HFFc6 (cell line): ENCODE data around the gene ERICH6. TPM values are rescaled to one million over a fixed set of nuclear protein-coding genes. Genes with fewer than 3 reads are reported as not detected.

Experiments used
- DNase-seq: peaks from one replicate; pipeline ENCODE4 v3.0.0-alpha.2; 2018
- H3K27ac Mint-ChIP-seq: 2 replicates; pipeline ENCODE4 v1.8.0; 2020; ENCODE audit warnings: mild to moderate bottlenecking, mixed read lengths
- H3K27me3 Mint-ChIP-seq: 2 replicates; pipeline ENCODE4 v1.8.0; 2021; ENCODE audit warnings: mild to moderate bottlenecking, moderate library complexity, mixed read lengths; ENCODE audit not compliant: insufficient read depth
- H3K36me3 Mint-ChIP-seq: 2 replicates; pipeline ENCODE4 v1.8.0; 2021; ENCODE audit warnings: low read depth, mixed read lengths
- H3K4me1 Mint-ChIP-seq: 2 replicates; pipeline ENCODE4 v1.8.0; 2020; ENCODE audit warnings: low read depth, mixed read lengths
- H3K4me3 Mint-ChIP-seq: 2 replicates; pipeline ENCODE4 v1.8.0; 2020; ENCODE audit warnings: mild to moderate bottlenecking, moderate library complexity, mixed read lengths
- H3K9me3 Mint-ChIP-seq: 2 replicates; pipeline ENCODE4 v1.8.0; 2020; ENCODE audit warnings: mild to moderate bottlenecking, mixed read lengths
- CTCF ChIP-seq: fragments of 200-600 bp; sonication (generic); IDR thresholded peaks from 2 replicates; pipeline ENCODE4 v1.5.0; 2021; ENCODE audit warnings: antibody characterized with exemption, mild to moderate bottlenecking
- total RNA-seq, 6 experiments: library from RNA; stranded (reverse); fragmentation: NEBNext Ultra II Directional; extraction: Animal tissue kit (Norgen Biotek cat#: 25700); gene quantifications; 2 replicates in 1 of 6; 3 replicates in 5 of 6; pipeline ENCODE4 v1.2.3, GENCODE V29; 2021

ERICH6 gene
- total RNA-seq, 6 experiments from 2014 or later = 0.30 TPM; not detected in 5

- no peak for DNase-seq
- H3K4me1 Mint-ChIP-seq = peaks cover 46% of the 10 kb centered on the region
- no peaks in the 10 kb centered on the region for H3K9me3 Mint-ChIP-seq
- no peak for TF ChIP-seq CTCF
- H3K36me3 Mint-ChIP-seq = peaks cover 16% of the 10 kb centered on the region; the same call in 1 of the 2 replicates
- no peak overlapping the region for H3K4me3 Mint-ChIP-seq
- H3K27me3 Mint-ChIP-seq = peaks cover 2% of the 10 kb centered on the region
- H3K27ac Mint-ChIP-seq = no peak overlapping the region
Observed at GRCh38 chr3:150742679-150743078, 39.0 kb upstream of the ERICH6 start.

- no peak overlapping the region for H3K27ac Mint-ChIP-seq
- no peak for TF ChIP-seq CTCF
- DNase-seq = no peak
- H3K4me1 Mint-ChIP-seq = peaks cover 46% of the 10 kb centered on the region
- H3K4me3 Mint-ChIP-seq = no peak overlapping the region
- H3K9me3 Mint-ChIP-seq = no peaks in the 10 kb centered on the region
- peaks cover 2% of the 10 kb centered on the region for H3K27me3 Mint-ChIP-seq
- H3K36me3 Mint-ChIP-seq = peaks cover 16% of the 10 kb centered on the region; the same call in 1 of the 2 replicates
Observed at GRCh38 chr3:150742141-150742523, 38.4 kb upstream of the ERICH6 start.

- Mint-ChIP-seq H3K27me3 (peaks cover 2% of the 10 kb centered on the region), H3K4me3 (no peak overlapping the region), H3K36me3 (peaks cover 16% of the 10 kb centered on the region; the same call in 1 of the 2 replicates), H3K27ac (no peak overlapping the region), H3K9me3 (no peaks in the 10 kb centered on the region), H3K4me1 (peaks cover 40% of the 10 kb centered on the region)
- TF ChIP-seq CTCF = no peak
- DNase-seq = no peak
Observed at GRCh38 chr3:150741497-150742140, 37.9 kb upstream of the ERICH6 start.

DNA sequence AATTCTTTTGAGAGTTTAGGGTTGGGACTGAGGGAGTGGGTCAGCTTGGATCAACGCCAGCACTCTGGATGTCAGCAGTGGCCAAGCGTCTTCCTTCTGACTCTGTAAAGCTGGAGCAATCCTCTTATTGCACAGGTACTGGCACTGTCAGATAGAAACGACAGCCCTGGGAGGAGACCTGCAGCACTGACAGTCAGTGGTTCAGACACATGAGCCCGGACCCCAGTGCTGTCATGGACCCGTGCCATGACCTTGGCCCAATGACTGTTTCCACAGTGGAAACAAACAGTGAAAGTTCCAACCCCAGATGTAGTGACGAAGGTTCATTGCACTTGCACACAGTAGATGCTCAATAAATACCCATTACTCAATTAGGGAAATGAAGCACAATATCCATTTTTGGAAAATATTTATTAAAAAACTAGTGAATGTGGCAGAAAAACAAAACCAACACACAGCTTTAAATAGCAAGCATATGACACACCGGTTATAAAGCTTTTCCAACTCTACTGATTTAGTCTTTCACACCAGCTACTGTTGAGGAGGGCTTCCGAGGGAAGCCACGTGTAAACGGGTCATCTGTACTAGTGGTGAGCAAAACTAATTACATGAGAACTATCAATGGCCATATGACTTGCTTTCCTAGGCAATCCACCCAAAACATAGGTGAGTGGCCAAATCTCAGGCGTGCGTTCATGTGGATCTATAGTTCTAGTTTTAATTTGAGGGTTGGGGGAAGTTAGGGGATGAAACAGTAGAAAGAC is 37.2 kb upstream of the ERICH6 start:
- peaks cover 39% of the 10 kb centered on the region for H3K4me1 Mint-ChIP-seq
- TF ChIP-seq CTCF = no peak
- peaks cover 2% of the 10 kb centered on the region for H3K27me3 Mint-ChIP-seq
- no peak overlapping the region for H3K27ac Mint-ChIP-seq
- no peak for DNase-seq
- peaks cover 16% of the 10 kb centered on the region; the same call in 1 of the 2 replicates for H3K36me3 Mint-ChIP-seq
- no peaks in the 10 kb centered on the region for H3K9me3 Mint-ChIP-seq
- H3K4me3 Mint-ChIP-seq = no peak overlapping the region

- peaks cover 16% of the 10 kb centered on the region; the same call in 1 of the 2 replicates for H3K36me3 Mint-ChIP-seq
- DNase-seq = no peak
- H3K9me3 Mint-ChIP-seq = no peaks in the 10 kb centered on the region
- no peak overlapping the region for H3K27ac Mint-ChIP-seq
- peaks cover 2% of the 10 kb centered on the region for H3K27me3 Mint-ChIP-seq
- H3K4me1 Mint-ChIP-seq = peaks cover 36% of the 10 kb centered on the region
- TF ChIP-seq CTCF = no peak
- no peak overlapping the region for H3K4me3 Mint-ChIP-seq
Observed at GRCh38 chr3:150739877-150740645, 36.3 kb upstream of the ERICH6 start.
